ENCODE data around the gene OR7G3. TPM values are rescaled to one million over a fixed set of nuclear protein-coding genes. Genes with fewer than 3 reads are reported as not detected.

Gene OR7G3
- total RNA-seq, 6 donors from 2014 or later, result not detected

- H3K27ac ChIP-seq, result peak within 1 kb of the TSS; percentile 86 to 91 (median 90)
- 1% methylated on average over 31 to 43 of the region's 43 CpGs for WGBS, 2 donors
- peak; percentile 94 to 98 for ATAC-seq (ENCODE audit: low FRiP score in 2 of 2)
Measured at GRCh38 chr19:9140159-9140874, 13.6 kb upstream of the OR7G3 start, which contains the start of gene ZNF317. TSS of gene ZNF317 (plus strand) at chr19:9140397. CDS start at chr19:9156017, 15,620 bp downstream.

GRCh38 chr19:9139609-9140158, 12.9 kb upstream of the OR7G3 start:
- no peaks in the 10 kb centered on the region for H3K27me3 ChIP-seq
- ATAC-seq (ENCODE audit: low FRiP score in 2 of 2) (no peak), DNase-seq (no peak)
- peaks cover 0 to 2% (median 0%) of the 10 kb centered on the region in 4 donors for H3K36me3 ChIP-seq
- peak overlapping the region; percentile 65 to 92 (median 78) for H3K4me3 ChIP-seq
- 32 to 33% methylated on average over 8 of the region's 8 CpGs for WGBS, 2 donors
- H3K9me3 ChIP-seq, result peaks cover 2 to 7% (median 6%) of the 10 kb centered on the region in 4 donors
- H3K4me1 ChIP-seq, result peaks cover 15 to 24% (median 18%) of the 10 kb centered on the region in 4 donors
- no peak for TF ChIP-seq POLR2AphosphoS5 (IDR thresholded peaks at IDR 0.05)
- TF ChIP-seq, protein P1, sequence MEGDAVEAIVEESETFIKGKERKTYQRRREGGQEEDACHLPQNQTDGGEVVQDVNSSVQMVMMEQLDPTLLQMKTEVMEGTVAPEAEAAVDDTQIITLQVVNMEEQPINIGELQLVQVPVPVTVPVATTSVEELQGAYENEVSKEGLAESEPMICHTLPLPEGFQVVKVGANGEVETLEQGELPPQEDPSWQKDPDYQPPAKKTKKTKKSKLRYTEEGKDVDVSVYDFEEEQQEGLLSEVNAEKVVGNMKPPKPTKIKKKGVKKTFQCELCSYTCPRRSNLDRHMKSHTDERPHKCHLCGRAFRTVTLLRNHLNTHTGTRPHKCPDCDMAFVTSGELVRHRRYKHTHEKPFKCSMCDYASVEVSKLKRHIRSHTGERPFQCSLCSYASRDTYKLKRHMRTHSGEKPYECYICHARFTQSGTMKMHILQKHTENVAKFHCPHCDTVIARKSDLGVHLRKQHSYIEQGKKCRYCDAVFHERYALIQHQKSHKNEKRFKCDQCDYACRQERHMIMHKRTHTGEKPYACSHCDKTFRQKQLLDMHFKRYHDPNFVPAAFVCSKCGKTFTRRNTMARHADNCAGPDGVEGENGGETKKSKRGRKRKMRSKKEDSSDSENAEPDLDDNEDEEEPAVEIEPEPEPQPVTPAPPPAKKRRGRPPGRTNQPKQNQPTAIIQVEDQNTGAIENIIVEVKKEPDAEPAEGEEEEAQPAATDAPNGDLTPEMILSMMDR (IDR thresholded peaks at IDR 0.05), result no peak
- no peak for TF ChIP-seq POLR2A (IDR thresholded peaks at IDR 0.05)
- no peak for TF ChIP-seq EP300 (IDR thresholded peaks at IDR 0.05)
- peak overlapping the region in 3 of 4 donors; percentile 90 to 91 (median 90) for H3K27ac ChIP-seq

More at GRCh38 chr19:9140159-9140874, 13.6 kb upstream of the OR7G3 start, which contains the start of gene ZNF317:
- Histone ChIP-seq H3K27me3 (no peaks in the 10 kb centered on the region), H3K4me3 (peak within 1 kb of the TSS; percentile 65 to 92 (median 78)), H3K4me1 (peaks cover 15 to 24% (median 18%) of the 10 kb centered on the region in 4 donors), H3K9me3 (peaks cover 8 to 13% (median 12%) of the 10 kb centered on the region in 4 donors), H3K36me3 (peaks cover 0 to 8% (median 0%) of the 10 kb centered on the region in 4 donors)
- TF ChIP-seq POLR2A (IDR thresholded peaks at IDR 0.05), result peak in 3 of 4 donors; percentile 35 to 76 (median 41)
- peak; percentile 75 to 82 for TF ChIP-seq POLR2AphosphoS5 (IDR thresholded peaks at IDR 0.05)
- TF ChIP-seq EP300 (IDR thresholded peaks at IDR 0.05), result no peak
- TF ChIP-seq, protein P1 (IDR thresholded peaks at IDR 0.05), result peak in 1 of 6 experiments; percentile 8
- DNase-seq, result peak; percentile 75 to 97

DNA sequence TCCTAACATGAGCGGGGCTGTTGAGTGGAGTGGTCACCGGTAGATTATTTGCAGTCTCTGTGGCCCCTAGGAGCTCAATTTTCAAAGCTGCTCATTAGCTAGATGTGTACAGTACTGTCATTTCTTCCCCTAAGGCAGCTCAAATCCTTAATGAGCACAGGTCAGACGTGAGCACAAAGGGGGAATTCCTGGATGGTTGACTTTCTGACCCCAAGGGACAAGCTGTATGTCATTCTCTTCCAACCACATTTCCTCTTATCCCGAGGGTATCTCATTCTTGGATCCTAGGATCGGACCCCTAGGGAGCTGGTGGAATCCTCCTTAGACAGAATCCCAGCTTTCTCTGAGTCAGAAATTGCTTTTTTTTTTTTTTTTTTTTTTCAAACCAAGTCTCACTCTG, 5.7 kb upstream of the OR7G3 start:
- H3K9me3 ChIP-seq, result no peaks in the 10 kb centered on the region
- 51 to 52% methylated on average over 5 of the region's 5 CpGs for WGBS, 2 donors
- no peaks in the 10 kb centered on the region for H3K27me3 ChIP-seq
- DNase-seq (no peak), ATAC-seq (ENCODE audit: low FRiP score in 2 of 2) (no peak)
- no peaks in the 10 kb centered on the region for H3K36me3 ChIP-seq
- TF ChIP-seq, protein P1 (IDR thresholded peaks at IDR 0.05), result no peak
- TF ChIP-seq POLR2AphosphoS5 (IDR thresholded peaks at IDR 0.05) (no peak), POLR2A (IDR thresholded peaks at IDR 0.05) (no peak), EP300 (IDR thresholded peaks at IDR 0.05) (no peak)
- no peak overlapping the region for H3K4me3 ChIP-seq
- no peaks in the 10 kb centered on the region for H3K4me1 ChIP-seq
- H3K27ac ChIP-seq, result no peak overlapping the region

DNA sequence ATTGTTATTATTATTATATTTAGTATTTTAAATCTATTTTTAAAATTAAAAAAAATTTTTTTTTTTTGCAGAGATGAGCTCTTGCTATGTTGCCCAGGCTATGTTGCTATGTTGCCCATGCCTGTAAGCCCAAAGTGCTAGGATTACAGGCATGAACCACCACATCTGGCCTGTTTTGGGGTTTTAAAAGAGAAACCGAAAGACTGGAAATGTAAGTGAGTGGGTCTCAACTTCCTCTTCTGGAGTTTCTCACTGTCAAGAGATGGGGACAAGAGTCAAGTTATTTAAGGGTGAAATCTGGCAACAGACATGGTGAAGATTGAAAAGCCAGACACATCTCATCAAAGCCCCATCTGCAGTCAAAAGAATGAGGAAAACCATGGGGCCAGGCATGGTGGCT, 4.2 kb upstream of the OR7G3 start:
- TF ChIP-seq, protein P1 (IDR thresholded peaks at IDR 0.05), result no peak
- no peak for TF ChIP-seq POLR2A (IDR thresholded peaks at IDR 0.05)
- no peak for TF ChIP-seq POLR2AphosphoS5 (IDR thresholded peaks at IDR 0.05)
- no peak for TF ChIP-seq EP300 (IDR thresholded peaks at IDR 0.05)
- no peak for ATAC-seq (ENCODE audit: low FRiP score in 2 of 2)
- Histone ChIP-seq H3K36me3 (no peaks in the 10 kb centered on the region), H3K27ac (no peak overlapping the region), H3K9me3 (no peaks in the 10 kb centered on the region), H3K4me3 (no peak overlapping the region), H3K4me1 (no peaks in the 10 kb centered on the region), H3K27me3 (no peaks in the 10 kb centered on the region)
- no peak for DNase-seq
- WGBS, 2 donors, result 48 to 56% methylated on average over 1 of the region's 1 CpG
